GM06990 (cell line): ENCODE results near the gene HCFC2.

Experiments used
- DNase-seq: peaks from one replicate; pipeline ENCODE4 v3.0.0-alpha.2; 2011; ENCODE audit not compliant: insufficient read length; ENCODE audit errors: extremely low read depth
- H3K27me3 ChIP-seq: replicated peaks from 2 replicates; pipeline ENCODE4 v1.6.0; 2011; ENCODE audit warnings: low read length; ENCODE audit not compliant: control insufficient read depth, insufficient read depth
- H3K36me3 ChIP-seq: 2 replicates; pipeline ENCODE4 v1.5.1; 2011; ENCODE audit warnings: low read length; ENCODE audit not compliant: control insufficient read depth, insufficient read depth
- H3K4me3 ChIP-seq: replicated peaks from 2 replicates; pipeline ENCODE4 v1.5.1; 2011; ENCODE audit warnings: low read depth, mild to moderate bottlenecking, control low read depth, low read length
- TF ChIP-seq, protein P1 (sequence below): IDR thresholded peaks from 2 replicates; pipeline ENCODE4 v1.5.1; 2011; ENCODE audit warnings: low read length, control low read depth, mild to moderate bottlenecking, inconsistent platforms; ENCODE audit not compliant: insufficient read depth, poor library complexity, severe bottlenecking

Gene HCFC2

DNA sequence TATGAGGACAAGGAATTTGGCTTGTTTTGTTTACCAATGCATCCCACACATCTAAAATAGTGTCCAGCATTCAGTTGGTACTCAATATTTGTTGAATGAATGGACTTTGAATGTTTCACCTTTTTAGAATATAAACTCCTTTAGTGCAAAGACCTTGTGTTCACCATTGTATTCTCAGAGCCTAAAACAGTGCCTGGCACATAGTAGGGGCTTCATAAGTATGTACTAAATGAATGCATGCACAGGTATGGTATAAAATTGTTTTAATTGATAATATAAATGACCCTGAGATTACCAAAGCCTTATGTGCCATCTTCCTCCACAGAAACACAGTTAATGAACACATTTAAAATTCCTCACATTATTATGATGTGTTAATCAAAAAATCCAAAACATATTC is 78.7 kb downstream of the HCFC2 start:
- no peaks in the 10 kb centered on the region; the same call in 1 of the 2 replicates for H3K27me3 ChIP-seq
- TF ChIP-seq, protein P1, sequence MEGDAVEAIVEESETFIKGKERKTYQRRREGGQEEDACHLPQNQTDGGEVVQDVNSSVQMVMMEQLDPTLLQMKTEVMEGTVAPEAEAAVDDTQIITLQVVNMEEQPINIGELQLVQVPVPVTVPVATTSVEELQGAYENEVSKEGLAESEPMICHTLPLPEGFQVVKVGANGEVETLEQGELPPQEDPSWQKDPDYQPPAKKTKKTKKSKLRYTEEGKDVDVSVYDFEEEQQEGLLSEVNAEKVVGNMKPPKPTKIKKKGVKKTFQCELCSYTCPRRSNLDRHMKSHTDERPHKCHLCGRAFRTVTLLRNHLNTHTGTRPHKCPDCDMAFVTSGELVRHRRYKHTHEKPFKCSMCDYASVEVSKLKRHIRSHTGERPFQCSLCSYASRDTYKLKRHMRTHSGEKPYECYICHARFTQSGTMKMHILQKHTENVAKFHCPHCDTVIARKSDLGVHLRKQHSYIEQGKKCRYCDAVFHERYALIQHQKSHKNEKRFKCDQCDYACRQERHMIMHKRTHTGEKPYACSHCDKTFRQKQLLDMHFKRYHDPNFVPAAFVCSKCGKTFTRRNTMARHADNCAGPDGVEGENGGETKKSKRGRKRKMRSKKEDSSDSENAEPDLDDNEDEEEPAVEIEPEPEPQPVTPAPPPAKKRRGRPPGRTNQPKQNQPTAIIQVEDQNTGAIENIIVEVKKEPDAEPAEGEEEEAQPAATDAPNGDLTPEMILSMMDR, result no peak
- H3K4me3 ChIP-seq, result no peak overlapping the region
- no peaks in the 10 kb centered on the region for H3K36me3 ChIP-seq
- no peak for DNase-seq

DNA sequence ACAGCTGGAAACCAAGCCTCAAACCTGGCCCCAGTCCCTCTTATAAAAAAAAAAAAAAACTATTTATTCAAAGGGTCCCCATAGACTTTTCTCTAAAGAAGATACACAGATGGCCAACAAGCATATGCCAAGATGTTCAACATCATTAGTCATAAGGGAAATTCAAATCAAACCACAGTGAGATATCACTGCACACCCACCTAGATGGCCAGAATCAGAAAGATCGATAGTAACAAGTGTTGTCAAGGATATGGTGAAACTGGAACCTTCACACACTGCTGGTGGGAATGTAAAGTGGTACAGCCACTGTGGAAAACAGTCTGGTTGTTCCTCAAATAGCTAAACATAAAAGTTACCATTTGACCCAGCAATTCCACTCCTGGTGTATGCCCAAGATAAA is 79.6 kb downstream of the HCFC2 start:
- no peaks in the 10 kb centered on the region for H3K36me3 ChIP-seq
- DNase-seq, result no peak
- no peak overlapping the region for H3K4me3 ChIP-seq
- TF ChIP-seq, protein P1, result no peak
- H3K27me3 ChIP-seq, result no peaks in the 10 kb centered on the region; the same call in 1 of the 2 replicates

DNA sequence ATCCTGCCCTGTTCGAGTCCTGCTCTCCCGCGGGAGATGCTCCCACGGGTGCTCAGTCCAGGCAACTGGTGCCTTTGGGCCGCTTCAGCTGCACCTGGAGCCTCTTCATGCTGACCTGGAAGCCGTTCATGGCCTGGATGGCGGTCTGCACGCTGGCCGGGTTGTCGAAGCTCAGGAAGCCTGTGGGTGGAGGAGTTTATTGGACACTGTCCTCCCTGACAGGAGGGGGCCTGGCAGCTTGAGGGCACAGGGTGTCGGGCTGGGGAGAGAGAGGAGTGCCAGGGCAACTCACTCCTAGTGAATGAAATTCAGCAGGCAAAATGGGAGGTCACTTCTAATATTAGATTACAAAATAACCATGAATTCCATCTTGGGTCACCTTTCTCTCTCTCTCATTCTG is 83.0 kb downstream of the HCFC2 start:
- no peak for DNase-seq
- Histone ChIP-seq H3K27me3 (no peaks in the 10 kb centered on the region), H3K36me3 (no peaks in the 10 kb centered on the region), H3K4me3 (no peak overlapping the region)
- TF ChIP-seq, protein P1, result no peak

DNA sequence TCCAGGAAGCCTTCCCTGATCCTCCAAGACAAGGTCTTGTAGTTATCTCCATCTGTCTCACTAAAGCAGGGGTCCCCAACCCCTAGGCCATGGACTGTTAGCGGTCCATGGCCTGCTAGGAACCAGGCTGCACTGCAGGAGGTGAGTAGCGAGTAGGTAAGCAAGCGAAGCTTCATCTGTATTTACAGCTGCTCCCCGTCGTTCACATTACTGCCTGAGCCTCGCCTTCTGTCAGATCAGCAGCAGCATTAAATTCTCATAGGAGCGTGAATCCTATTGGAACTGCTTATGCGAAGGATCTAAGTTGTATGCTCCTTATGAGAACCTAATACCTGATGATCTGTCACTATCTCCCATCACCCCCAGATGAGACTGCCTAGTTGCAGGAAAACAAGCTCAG is 86.1 kb downstream of the HCFC2 start:
- Histone ChIP-seq H3K4me3 (no peak overlapping the region), H3K36me3 (no peaks in the 10 kb centered on the region), H3K27me3 (no peaks in the 10 kb centered on the region)
- TF ChIP-seq, protein P1, result no peak
- DNase-seq, result no peak

DNA sequence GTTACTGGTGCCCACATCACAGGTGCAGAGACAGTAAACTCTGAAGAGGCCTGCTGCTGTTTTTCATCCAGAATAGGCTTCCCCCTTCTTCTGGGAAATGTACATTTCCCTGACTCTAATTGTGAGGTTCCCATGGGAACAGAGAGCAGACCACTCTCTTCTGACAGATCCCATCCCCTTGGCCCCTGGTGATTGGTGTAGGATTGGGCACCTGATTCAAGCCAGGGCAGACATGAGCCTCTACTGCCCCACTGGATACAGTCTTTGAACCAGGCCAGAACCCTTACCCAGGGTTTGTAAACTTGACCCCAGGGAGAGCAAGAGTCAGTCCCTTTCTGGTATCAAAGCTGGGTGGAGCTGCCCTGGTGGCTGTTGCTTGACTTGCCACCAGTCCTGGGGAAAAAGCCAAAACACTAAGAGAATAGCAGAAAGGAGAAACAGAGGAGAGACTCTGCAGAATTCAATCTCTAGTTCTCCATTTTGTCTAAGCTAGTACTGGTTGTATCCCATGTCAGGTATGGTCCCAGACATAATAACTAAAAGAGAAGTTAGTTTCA is 88.4 kb downstream of the HCFC2 start:
- DNase-seq, result no peak
- Histone ChIP-seq H3K36me3 (no peaks in the 10 kb centered on the region), H3K27me3 (no peaks in the 10 kb centered on the region), H3K4me3 (no peak overlapping the region)
- TF ChIP-seq, protein P1, result no peak

DNA sequence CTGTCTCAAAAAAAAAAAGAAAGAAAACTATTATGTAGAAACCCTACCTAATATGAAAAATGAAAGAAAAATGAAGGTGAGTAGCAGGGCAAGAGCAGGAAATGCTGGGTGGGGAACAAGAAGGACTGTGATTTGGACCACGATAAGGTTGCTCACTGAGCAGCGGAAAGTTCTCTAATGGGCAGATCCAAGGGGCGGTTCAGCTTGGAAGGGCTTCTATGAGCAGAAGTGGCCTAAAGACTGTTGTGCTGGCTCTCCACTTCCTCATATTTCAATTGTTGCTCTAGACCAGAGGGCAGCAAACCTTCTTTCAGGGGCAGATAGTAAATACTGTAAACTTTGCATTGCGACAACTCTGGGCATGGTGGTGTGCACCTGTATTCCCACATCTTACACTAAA is 90.0 kb downstream of the HCFC2 start:
- TF ChIP-seq, protein P1, result no peak

More for the DNA sequence above, 90.0 kb downstream of the HCFC2 start:
- H3K36me3 ChIP-seq, result no peaks in the 10 kb centered on the region
- DNase-seq, result no peak
- H3K27me3 ChIP-seq, result no peaks in the 10 kb centered on the region
- no peak overlapping the region for H3K4me3 ChIP-seq
